MCF 10A (cell line): ENCODE results near the gene HERPUD1. TPM values are rescaled to one million over a fixed set of nuclear protein-coding genes. Genes with fewer than 3 reads are reported as not detected.

Experiments used
- BruUV-seq: library from RNA; stranded (reverse); fragments of 400-500 nt; replicated peaks from 2 replicates; lab custom pipeline; 2021; lab: Mats Ljungman, UMichigan
- CTCF ChIA-PET: fragments of 300-600 bp; sonication (Branson Sonifier 250); formaldehyde crosslinking; extraction: SDS; loops from one replicate; lab custom pipeline; 2021; ENCODE audit warnings: antibody characterized with exemption, inconsistent platforms; lab: Yijun Ruan, JAX
- POLR2A ChIA-PET: fragments of 300-600, 350-650 bp; sonication (Branson Sonifier 250); formaldehyde crosslinking; extraction: SDS; loops from one replicate; lab custom pipeline; 2020; ENCODE audit warnings: antibody characterized with exemption, inconsistent platforms; lab: Yijun Ruan, JAX
- DNase-seq: peaks from one replicate; pipeline ENCODE4 v3.0.0-alpha.2; 2018; ENCODE audit not compliant: unreplicated experiment
- H3K27ac Mint-ChIP-seq: one replicate; pipeline ENCODE4 v1.8.0; 2022; ENCODE audit warnings: mild to moderate bottlenecking, low read depth, mixed read lengths; ENCODE audit not compliant: unreplicated experiment
- H3K27me3 Mint-ChIP-seq: one replicate; pipeline ENCODE4 v1.8.0; 2022; ENCODE audit warnings: mixed read lengths; ENCODE audit not compliant: insufficient read depth, unreplicated experiment
- H3K36me3 Mint-ChIP-seq: one replicate; pipeline ENCODE4 v1.8.0; 2022; ENCODE audit warnings: mild to moderate bottlenecking, moderate library complexity, mixed read lengths; ENCODE audit not compliant: insufficient read depth, unreplicated experiment
- H3K4me1 Mint-ChIP-seq: one replicate; pipeline ENCODE4 v1.8.0; 2022; ENCODE audit warnings: mixed read lengths; ENCODE audit not compliant: insufficient read depth, unreplicated experiment
- H3K4me3 Mint-ChIP-seq: one replicate; pipeline ENCODE4 v1.8.0; 2022; ENCODE audit warnings: mild to moderate bottlenecking, moderate library complexity, mixed read lengths; ENCODE audit not compliant: unreplicated experiment
- H3K9me3 Mint-ChIP-seq: one replicate; pipeline ENCODE4 v1.8.0; 2022; ENCODE audit warnings: mixed read lengths; ENCODE audit not compliant: unreplicated experiment
- CTCF ChIP-seq: fragments of 200-600 bp; IDR thresholded peaks from one replicate; pipeline ENCODE4 v1.8.0; 2022; ENCODE audit warnings: antibody characterized with exemption, mild to moderate bottlenecking; ENCODE audit not compliant: unreplicated experiment
- intact Hi-C: fragments of 100-400 bp; cut with micrococcal nuclease; formaldehyde crosslinking; loops from 2 replicates; pipeline ENCODE4 v1.14.1; 2022
- total RNA-seq: library from RNA; stranded (reverse); gene quantifications from 2 replicates; pipeline ENCODE4 v1.2.3, GENCODE V29; 2022

HERPUD1 gene
- total RNA-seq, 1 experiment from 2014 or later, result 201 TPM

DNA sequence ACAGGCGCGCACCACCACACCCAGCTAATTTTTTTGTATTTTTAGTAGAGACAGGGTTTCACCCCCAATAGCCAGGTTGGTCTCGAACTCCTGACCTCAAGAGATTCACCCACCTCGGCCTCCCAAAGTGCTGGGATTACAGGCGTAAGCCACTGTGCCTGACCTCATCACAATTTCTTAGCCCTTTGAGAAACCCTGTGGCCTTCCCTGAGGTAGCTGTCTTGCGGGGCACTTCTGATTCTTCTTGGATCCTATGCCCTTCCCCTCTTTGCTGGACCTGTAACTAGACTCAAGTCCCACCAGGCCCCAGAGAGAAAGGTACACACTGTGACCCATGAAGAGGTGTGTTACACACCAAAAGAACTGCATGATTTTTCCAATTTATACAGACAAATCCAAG lies 16.3 kb downstream of the HERPUD1 start:
- no peak for DNase-seq
- CTCF ChIA-PET, result no interaction called here
- no peaks in the 10 kb centered on the region for H3K4me1 Mint-ChIP-seq
- H3K9me3 Mint-ChIP-seq, result no peaks in the 10 kb centered on the region
- H3K36me3 Mint-ChIP-seq, result peaks cover 43% of the 10 kb centered on the region
- peak overlapping the region; percentile 25 for H3K27ac Mint-ChIP-seq
- H3K27me3 Mint-ChIP-seq, result no peaks in the 10 kb centered on the region
- intact Hi-C loops, result no loop called here
- POLR2A ChIA-PET, result interaction anchor here (1.2 to 3.4 kb wide), 3 partner anchors 11 to 21 kb away, joined by 3 to 31 read pairs (median 4); partner anchors contain the start of gene HERPUD1
- no TSS peak for BruUV-seq
- no peak overlapping the region for H3K4me3 Mint-ChIP-seq
- TF ChIP-seq CTCF, result no peak

GRCh38 chr16:56950051-56950450 lies 18.1 kb downstream of the HERPUD1 start:
- no peak for DNase-seq
- Mint-ChIP-seq H3K4me3 (no peak overlapping the region), H3K9me3 (no peaks in the 10 kb centered on the region), H3K27me3 (no peaks in the 10 kb centered on the region), H3K27ac (no peak overlapping the region), H3K36me3 (peaks cover 25% of the 10 kb centered on the region), H3K4me1 (no peaks in the 10 kb centered on the region)
- ChIA-PET POLR2A (interaction anchor here (0.8 kb wide), 1 partner anchor 27 kb away, joined by 3 read pairs; no protein-coding TSS in a partner anchor), CTCF (interaction anchor here (0.6 kb wide), 1 partner anchor 11 kb away, joined by 3 read pairs; no protein-coding TSS in a partner anchor)
- BruUV-seq, result no TSS peak
- intact Hi-C loops, result no loop called here
- TF ChIP-seq CTCF, result no peak

GRCh38 chr16:56950455-56950854 lies 18.5 kb downstream of the HERPUD1 start:
- H3K9me3 Mint-ChIP-seq, result no peaks in the 10 kb centered on the region
- H3K27me3 Mint-ChIP-seq, result no peaks in the 10 kb centered on the region
- no peak for TF ChIP-seq CTCF
- ChIA-PET POLR2A (interaction anchor here (0.8 kb wide), 1 partner anchor 26 kb away, joined by 3 read pairs; no protein-coding TSS in a partner anchor), CTCF (interaction anchor here (0.6 to 0.7 kb wide), 2 partner anchors 12 to 1293 kb away, joined by 3 read pairs; no protein-coding TSS in a partner anchor)
- H3K4me1 Mint-ChIP-seq, result no peaks in the 10 kb centered on the region
- intact Hi-C loops, result no loop called here
- no TSS peak for BruUV-seq
- H3K4me3 Mint-ChIP-seq, result no peak overlapping the region
- no peak overlapping the region for H3K27ac Mint-ChIP-seq
- no peak for DNase-seq
- H3K36me3 Mint-ChIP-seq, result peaks cover 21% of the 10 kb centered on the region

DNA sequence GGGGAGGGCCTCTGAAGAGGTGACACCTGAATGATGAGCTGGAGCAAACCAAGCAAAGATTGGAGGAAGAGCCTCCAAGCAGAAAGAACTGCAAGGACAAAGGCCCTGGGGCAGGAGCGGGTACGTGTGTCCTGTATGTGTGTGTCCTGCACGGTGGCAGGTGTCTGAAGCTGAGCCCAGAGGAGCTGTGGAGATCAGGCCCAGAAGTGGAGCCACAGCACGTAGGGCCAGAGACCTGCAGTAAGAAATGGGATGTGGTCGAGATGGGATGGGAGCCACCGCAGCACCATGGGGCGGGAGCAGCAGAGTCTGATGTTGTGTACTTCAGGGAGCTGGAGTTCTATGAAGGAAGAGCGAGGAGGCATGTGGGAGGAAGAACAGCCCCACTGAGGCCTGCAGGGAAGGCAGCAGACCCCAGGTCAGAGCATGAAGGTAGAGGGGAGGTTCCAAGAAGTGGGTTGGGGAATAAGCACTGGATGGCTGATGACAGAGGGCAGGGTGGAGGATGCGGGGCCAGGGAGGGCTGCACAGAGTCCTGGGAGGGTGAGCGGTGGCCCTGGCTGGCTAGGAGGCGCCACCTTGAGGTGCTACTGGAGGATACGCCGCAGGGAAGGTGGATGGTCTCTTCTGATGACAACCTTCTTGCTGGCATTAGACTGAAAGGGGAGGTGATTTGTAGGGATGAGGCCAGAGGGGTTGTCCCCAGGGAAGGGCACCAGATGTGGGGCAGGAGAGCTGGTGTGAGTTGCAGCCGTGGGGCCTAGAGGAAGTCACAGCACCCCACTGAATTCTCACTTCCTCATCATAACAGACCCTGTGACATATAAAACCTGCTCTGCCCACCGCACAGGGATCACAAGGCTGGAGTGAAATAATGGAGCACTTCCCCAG lies 19.2 kb downstream of the HERPUD1 start:
- Mint-ChIP-seq H3K36me3 (peaks cover 19% of the 10 kb centered on the region), H3K4me1 (no peaks in the 10 kb centered on the region), H3K4me3 (no peak overlapping the region), H3K9me3 (no peaks in the 10 kb centered on the region), H3K27me3 (no peaks in the 10 kb centered on the region), H3K27ac (no peak overlapping the region)
- intact Hi-C loops, result loop anchor here (1.0 kb wide), 2 partner anchors 84 to 158 kb away; no protein-coding TSS in a partner anchor
- peak; percentile 43 for DNase-seq
- ChIA-PET CTCF (interaction anchor here (0.6 to 1.3 kb wide), 6 partner anchors 13 to 1292 kb away, joined by 3 to 4 read pairs (median 3); no protein-coding TSS in a partner anchor), POLR2A (interaction anchor here (1.3 kb wide), 1 partner anchor 33 kb away, joined by 3 read pairs; no protein-coding TSS in a partner anchor)
- BruUV-seq, result no TSS peak
- TF ChIP-seq CTCF, result peak; percentile 27
